Mesothelial cell of epicardium (in vitro differentiated cells): Measurements from ENCODE around the gene OR2B2. TPM values are rescaled to one million over a fixed set of nuclear protein-coding genes. Genes with fewer than 3 reads are reported as not detected.
A peak's percentile ranks its signal among the peaks of the same experiment; 100 is the strongest.

Experiments used
- DNase-seq, 2 experiments: peaks; one replicate each; pipeline ENCODE4 v3.0.0; 2021; ENCODE audit warnings: low spot score in 2 of 2; ENCODE audit not compliant: unreplicated experiment in 2 of 2
- H3K27ac Mint-ChIP-seq: 2 replicates; pipeline ENCODE4 v1.8.0; 2021; ENCODE audit warnings: mixed read lengths
- H3K27me3 Mint-ChIP-seq: 2 replicates; pipeline ENCODE4 v1.8.0; 2021; ENCODE audit warnings: low read depth, mixed read lengths
- H3K36me3 Mint-ChIP-seq: 2 replicates; pipeline ENCODE4 v1.8.0; 2021; ENCODE audit warnings: mixed read lengths
- H3K4me1 Mint-ChIP-seq: 2 replicates; pipeline ENCODE4 v1.8.0; 2021; ENCODE audit warnings: mixed read lengths
- H3K4me3 Mint-ChIP-seq: 2 replicates; pipeline ENCODE4 v1.8.0; 2021; ENCODE audit warnings: mild to moderate bottlenecking, moderate library complexity, mixed read lengths
- H3K9me3 Mint-ChIP-seq: 2 replicates; pipeline ENCODE4 v1.8.0; 2021; ENCODE audit warnings: mixed read lengths
- total RNA-seq: library from RNA; stranded (reverse); gene quantifications from 3 replicates; pipeline ENCODE4 v1.2.1, GENCODE V29; 2021
- TF ChIP-seq, protein P1 (sequence below): fragments of 200-600 bp; sonication (generic); IDR thresholded peaks from one replicate; pipeline ENCODE4 v1.5.0; 2021; ENCODE audit warnings: antibody characterized with exemption; ENCODE audit not compliant: unreplicated experiment

Gene OR2B2
- total RNA-seq, 1 donor from 2014 or later, result not detected

- H3K27ac Mint-ChIP-seq, result peak overlapping the region; percentile 88
- TF ChIP-seq, protein P1, sequence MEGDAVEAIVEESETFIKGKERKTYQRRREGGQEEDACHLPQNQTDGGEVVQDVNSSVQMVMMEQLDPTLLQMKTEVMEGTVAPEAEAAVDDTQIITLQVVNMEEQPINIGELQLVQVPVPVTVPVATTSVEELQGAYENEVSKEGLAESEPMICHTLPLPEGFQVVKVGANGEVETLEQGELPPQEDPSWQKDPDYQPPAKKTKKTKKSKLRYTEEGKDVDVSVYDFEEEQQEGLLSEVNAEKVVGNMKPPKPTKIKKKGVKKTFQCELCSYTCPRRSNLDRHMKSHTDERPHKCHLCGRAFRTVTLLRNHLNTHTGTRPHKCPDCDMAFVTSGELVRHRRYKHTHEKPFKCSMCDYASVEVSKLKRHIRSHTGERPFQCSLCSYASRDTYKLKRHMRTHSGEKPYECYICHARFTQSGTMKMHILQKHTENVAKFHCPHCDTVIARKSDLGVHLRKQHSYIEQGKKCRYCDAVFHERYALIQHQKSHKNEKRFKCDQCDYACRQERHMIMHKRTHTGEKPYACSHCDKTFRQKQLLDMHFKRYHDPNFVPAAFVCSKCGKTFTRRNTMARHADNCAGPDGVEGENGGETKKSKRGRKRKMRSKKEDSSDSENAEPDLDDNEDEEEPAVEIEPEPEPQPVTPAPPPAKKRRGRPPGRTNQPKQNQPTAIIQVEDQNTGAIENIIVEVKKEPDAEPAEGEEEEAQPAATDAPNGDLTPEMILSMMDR, result no peak
- H3K4me1 Mint-ChIP-seq, result peaks cover 30% of the 10 kb centered on the region
Observed at GRCh38 chr6:27863962-27864905, 48.0 kb downstream of the OR2B2 start.

DNA sequence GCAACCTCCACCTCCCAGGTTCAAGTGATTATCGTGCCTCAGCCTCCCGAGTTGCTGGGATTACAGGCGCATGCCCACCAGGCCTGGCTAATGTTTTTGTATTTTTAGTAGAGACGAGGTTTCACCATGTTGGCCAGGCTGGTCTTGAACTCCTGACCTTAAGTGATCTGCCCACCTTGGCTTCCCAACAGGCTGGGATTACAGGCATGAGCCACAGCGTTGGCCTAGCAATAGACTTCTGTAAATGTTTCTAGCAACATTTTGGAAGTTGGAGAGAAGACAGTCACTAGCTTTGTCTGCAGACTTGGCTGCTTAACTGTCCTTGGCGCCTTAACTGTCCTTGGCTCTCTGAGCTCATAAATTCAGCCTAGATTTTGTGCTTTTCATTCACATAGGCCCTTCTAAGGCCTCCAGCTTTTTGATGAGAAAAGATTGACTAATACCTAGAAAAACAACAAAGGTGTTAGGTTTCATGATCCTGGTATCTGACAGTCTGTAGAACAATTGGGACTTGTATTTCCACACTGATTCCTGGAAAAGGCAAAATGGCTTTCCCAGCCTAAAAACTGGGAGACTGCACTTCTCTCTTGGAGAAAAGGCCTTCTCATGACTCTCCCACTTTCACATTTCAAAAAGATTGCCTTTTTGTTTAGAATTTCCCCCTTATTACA lies 49.7 kb downstream of the OR2B2 start:
- Mint-ChIP-seq H3K36me3 (peaks cover 5% of the 10 kb centered on the region), H3K9me3 (peaks cover 10% of the 10 kb centered on the region), H3K4me3 (no peak overlapping the region), H3K4me1 (peaks cover 20% of the 10 kb centered on the region), H3K27ac (no peak overlapping the region), H3K27me3 (no peaks in the 10 kb centered on the region)
- TF ChIP-seq, protein P1, result no peak
- no peak for DNase-seq

More at GRCh38 chr6:27863962-27864905, 48.0 kb downstream of the OR2B2 start:
- no peak for DNase-seq
- Mint-ChIP-seq H3K9me3 (peaks cover 10% of the 10 kb centered on the region), H3K4me3 (peak overlapping the region; percentile 79), H3K36me3 (peaks cover 5% of the 10 kb centered on the region), H3K27me3 (no peaks in the 10 kb centered on the region)

GRCh38 chr6:27861861-27862260 lies 50.3 kb downstream of the OR2B2 start:
- no peaks in the 10 kb centered on the region for H3K27me3 Mint-ChIP-seq
- peaks cover 10% of the 10 kb centered on the region for H3K9me3 Mint-ChIP-seq
- TF ChIP-seq, protein P1, result no peak
- peaks cover 5% of the 10 kb centered on the region for H3K36me3 Mint-ChIP-seq
- peaks cover 16% of the 10 kb centered on the region for H3K4me1 Mint-ChIP-seq
- H3K27ac Mint-ChIP-seq, result no peak overlapping the region
- H3K4me3 Mint-ChIP-seq, result no peak overlapping the region
- DNase-seq, result no peak

DNA sequence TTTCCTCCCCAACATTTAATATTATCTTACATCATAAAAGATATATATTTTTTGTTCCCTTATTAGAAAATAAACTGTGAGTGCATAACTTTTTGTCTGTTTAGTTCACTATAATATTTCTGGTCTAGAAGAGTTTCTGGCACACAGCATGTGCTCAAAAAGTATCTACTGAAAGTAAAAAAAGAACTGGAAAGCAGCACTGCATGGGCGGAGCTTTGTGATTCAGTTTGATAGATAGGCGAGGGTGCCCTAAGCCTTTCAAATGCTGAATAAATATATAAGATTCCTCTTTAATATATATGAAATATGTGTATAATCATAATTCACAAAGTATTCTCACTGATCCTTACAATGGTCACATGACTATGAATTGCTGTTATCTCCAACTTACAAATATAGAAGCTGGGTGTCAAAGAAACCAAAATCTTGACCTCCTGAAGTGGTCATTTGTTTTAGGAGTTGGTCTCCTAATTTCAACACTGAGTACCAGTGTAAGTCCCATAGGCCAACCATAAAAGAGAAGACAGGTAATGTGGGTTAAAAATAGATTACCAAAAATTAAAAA lies 50.8 kb downstream of the OR2B2 start:
- Mint-ChIP-seq H3K4me1 (peaks cover 11% of the 10 kb centered on the region), H3K36me3 (peaks cover 5% of the 10 kb centered on the region), H3K9me3 (peaks cover 10% of the 10 kb centered on the region), H3K4me3 (no peak overlapping the region), H3K27me3 (no peaks in the 10 kb centered on the region), H3K27ac (no peak overlapping the region)
- DNase-seq, result no peak
- TF ChIP-seq, protein P1, result no peak

Other genes starting within 250 kb of the OR2B2 start
- not detected in 3 replicates for gene OR2B6, start 44.8 kb upstream of the OR2B2 start, total RNA-seq
- 3.7 to 4.6 TPM (median 4.0 TPM) in 3 replicates for gene ZNF165, start 168.2 kb upstream of the OR2B2 start, total RNA-seq
- gene ZSCAN16, start 212.2 kb upstream of the OR2B2 start, total RNA-seq, result 9.1 to 11.7 TPM (median 11.3 TPM) in 3 replicates
- gene ZKSCAN8, start 229.5 kb upstream of the OR2B2 start, total RNA-seq, result 51.7 to 53.1 TPM (median 52.8 TPM) in 3 replicates